NB4 (cell line): Measurements from ENCODE around the gene CEP250.

ENCODE experiments used
- CTCF ChIP-seq: IDR thresholded peaks from one replicate; pipeline ENCODE4 v1.5.1; 2012; ENCODE audit warnings: low read depth, low read length
- POLR2A ChIP-seq: IDR thresholded peaks from 2 replicates; pipeline ENCODE4 v1.6.1; 2011; ENCODE audit warnings: mild to moderate bottlenecking; ENCODE audit not compliant: insufficient read length; ENCODE audit errors: extremely low read depth
- TF ChIP-seq, protein P1 (sequence below): IDR thresholded peaks from 2 replicates; pipeline ENCODE4 v1.6.1; 2011; ENCODE audit warnings: low read depth, low read length

DNA sequence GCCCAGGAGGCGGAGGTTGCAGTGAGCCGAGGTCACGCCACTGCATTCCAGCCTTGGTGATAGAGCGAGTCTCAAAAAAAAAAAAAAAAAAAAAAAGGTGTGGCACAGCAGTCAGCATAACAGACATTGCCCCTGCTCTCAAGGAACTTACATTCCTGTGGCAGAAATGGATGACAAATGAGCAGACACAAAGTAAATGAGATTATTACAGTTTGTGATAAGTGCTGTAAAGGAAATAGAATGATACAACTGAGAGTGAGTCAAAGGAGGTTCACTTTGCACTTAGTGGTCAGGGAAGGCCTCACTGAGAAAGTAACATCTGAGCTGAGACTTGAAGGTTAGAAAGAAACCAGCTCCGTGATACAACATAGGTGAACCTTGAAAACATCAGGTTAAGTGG, 36.4 kb downstream of the CEP250 start:
- no peak for TF ChIP-seq CTCF
- no peak for TF ChIP-seq POLR2A
- TF ChIP-seq, protein P1, sequence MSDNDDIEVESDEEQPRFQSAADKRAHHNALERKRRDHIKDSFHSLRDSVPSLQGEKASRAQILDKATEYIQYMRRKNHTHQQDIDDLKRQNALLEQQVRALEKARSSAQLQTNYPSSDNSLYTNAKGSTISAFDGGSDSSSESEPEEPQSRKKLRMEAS: no peak
